NCI-H2107 treated with DMSO at 0.1 percent for 48 hours (cell line): ENCODE measurements around the gene HS3ST4.

ENCODE experiments used
- DNase-seq: peaks from one replicate; lab custom pipeline; 2025; ENCODE audit not compliant: unreplicated experiment; lab: John Stamatoyannopoulos, UW

The HS3ST4 gene

DNA sequence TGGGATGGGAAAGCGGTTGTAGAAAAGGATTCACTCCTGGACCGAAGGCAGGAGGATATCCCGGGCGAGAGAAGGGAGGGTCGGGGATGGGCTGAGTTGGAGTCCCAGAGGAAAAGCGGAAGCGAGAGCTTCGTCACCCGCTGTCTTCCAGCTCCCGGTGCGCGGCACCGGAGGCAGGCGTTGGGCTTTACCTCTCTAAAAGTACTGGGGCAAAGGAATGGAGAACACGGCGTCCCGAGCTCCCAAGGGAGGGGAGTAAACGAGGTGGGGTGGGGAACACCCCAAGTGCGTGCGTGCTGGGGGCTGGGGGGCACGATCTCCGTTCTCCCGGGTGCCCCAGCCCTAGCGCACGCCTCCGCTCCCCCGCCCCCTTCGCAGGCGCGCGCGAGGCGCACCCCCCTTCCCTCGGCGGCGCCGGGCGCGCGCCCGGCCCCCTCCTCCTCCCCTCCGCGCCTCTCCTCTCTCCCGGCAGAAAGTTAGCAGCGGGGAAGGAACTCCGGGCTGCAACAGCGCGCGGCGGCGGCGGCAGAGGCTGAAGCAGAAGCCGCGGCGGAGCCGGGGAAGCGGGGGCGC, at the start of gene HS3ST4:
HS3ST4 (plus strand) TSS at position 441 of the 573 bp plus-strand sequence.
- DNase-seq = no peak

GRCh38 chr16:25643633-25644032, 48.1 kb upstream of the HS3ST4 start:
- no peak for DNase-seq

- no peak for DNase-seq
Measured at GRCh38 chr16:25656639-25657038, 35.1 kb upstream of the HS3ST4 start.

DNA sequence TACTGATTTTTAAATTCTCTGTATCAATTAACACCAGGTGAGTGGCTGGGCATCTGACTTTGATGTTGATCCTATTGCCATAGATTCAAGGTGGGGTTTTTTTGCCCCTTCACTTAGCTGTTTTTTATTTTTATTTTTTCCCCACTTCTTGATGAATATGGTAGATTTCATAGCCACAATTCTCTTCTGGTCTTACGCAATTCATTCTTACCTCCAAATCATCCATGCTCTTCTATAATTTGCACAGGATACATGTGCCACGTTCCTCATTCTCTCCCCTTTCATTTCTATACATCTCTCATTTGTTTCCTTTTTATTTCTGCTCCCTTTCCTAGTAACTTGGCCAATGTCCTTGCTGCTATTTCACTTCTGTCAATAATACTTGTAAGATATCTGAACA, 14.9 kb upstream of the HS3ST4 start:
- DNase-seq = no peak

DNA sequence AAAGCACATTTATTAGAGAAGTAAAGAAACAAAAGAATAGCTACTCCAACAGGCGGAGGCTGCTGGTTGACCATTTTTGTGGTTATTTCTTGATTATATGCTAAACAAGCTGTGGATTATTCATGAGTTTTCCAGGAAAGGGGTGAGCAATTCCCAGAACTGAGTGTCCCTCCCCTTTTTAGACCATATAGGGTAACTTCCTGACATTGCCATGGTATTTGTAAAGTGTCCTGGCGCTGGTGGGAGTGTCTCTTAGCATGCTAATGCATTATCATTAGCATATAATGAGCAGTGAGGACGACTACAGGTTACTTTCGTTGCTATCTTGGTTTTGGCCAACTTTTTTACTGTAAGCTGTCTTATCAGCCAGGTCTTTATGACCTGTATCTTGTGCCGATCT, 12.2 kb upstream of the HS3ST4 start:
- no peak for DNase-seq

GRCh38 chr16:25689137-25689836, 2.5 kb upstream of the HS3ST4 start:
- DNase-seq = no peak

- no peak for DNase-seq
Measured at GRCh38 chr16:25690552-25691143, 1.1 kb upstream of the HS3ST4 start.

DNA sequence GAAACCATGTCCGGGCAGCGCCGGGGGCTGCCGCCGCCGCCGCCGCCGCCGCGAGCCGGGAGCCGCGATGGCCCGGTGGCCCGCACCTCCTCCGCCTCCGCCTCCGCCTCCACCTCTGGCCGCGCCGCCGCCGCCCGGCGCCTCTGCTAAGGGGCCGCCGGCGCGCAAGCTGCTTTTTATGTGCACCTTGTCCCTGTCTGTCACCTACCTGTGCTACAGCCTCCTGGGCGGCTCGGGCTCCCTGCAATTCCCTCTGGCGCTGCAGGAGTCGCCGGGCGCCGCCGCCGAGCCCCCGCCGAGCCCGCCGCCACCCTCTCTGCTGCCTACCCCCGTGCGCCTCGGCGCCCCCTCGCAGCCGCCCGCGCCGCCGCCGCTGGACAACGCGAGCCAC, 587 bp downstream of the HS3ST4 start:
- DNase-seq = no peak

DNA sequence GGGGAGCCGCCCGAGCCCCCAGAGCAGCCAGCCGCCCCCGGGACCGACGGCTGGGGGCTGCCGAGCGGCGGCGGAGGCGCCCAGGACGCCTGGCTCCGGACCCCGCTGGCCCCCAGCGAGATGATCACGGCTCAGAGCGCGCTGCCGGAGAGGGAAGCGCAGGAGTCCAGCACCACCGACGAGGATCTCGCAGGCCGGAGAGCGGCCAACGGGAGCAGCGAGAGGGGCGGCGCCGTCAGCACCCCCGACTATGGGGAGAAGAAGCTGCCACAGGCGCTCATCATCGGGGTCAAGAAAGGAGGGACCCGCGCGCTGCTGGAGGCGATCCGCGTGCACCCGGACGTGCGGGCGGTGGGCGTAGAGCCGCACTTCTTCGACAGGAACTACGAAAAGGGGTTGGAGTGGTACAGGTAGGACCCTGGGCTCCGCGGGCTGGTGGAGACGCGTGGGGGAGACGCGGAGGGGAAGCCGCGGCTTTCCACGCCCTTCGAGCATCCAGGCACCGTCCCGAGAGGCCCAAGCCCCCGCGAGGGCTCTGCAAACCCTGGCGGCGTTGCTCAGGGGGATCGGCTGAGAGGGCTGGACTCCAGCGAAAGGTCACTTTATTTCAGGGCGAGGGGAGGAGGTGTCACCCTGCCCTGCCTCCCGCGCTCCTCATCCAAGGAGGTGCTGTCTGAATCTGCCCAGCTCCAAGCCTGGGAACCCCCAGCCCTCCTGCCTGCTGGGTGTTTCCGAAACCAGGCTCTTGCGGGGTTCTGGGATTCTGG, 1.2 kb downstream of the HS3ST4 start:
- no peak for DNase-seq

DNA sequence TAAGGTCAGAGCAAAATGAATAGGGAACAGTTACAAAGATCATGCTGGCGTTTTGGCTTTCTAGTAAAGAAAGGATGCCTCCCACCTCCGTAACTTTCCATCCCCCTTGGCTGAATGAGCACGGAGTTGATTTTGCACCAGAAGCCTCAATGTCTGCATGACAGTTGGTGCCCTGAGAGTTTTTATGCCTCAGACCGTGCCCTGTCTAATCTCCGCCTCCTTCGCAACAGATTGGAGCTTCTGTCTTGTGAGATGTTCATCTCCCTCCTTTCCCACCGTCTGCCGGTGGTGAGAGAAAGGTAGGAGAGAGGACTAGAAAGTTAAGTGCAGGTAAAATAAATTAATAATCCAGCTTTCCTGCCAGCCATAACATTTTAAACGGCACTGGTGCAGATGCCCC, 1.9 kb downstream of the HS3ST4 start:
- DNase-seq = no peak

DNA sequence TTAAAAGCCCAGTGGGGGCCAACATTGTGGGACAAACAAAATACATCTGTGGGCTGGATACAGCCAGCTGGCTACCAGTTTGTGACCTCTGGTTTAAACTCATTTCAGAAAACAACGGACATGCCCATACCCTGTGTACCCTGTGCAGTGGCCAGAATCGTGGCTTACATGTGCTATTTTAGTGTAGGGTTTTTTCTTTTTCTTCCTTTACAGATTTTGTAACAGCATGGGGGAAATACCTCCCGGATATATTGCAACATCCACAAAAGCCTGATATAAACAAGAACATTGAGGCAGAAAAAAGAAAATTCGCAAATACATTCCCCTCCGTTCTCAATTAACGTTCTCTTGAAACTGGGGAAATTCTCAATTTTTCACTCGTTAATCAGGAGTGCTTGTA, 7.3 kb downstream of the HS3ST4 start:
- no peak for DNase-seq

GRCh38 chr16:25700547-25700946, 8.8 kb downstream of the HS3ST4 start:
- DNase-seq = no peak

GRCh38 chr16:25707553-25707952, 15.8 kb downstream of the HS3ST4 start:
- DNase-seq = no peak

DNA sequence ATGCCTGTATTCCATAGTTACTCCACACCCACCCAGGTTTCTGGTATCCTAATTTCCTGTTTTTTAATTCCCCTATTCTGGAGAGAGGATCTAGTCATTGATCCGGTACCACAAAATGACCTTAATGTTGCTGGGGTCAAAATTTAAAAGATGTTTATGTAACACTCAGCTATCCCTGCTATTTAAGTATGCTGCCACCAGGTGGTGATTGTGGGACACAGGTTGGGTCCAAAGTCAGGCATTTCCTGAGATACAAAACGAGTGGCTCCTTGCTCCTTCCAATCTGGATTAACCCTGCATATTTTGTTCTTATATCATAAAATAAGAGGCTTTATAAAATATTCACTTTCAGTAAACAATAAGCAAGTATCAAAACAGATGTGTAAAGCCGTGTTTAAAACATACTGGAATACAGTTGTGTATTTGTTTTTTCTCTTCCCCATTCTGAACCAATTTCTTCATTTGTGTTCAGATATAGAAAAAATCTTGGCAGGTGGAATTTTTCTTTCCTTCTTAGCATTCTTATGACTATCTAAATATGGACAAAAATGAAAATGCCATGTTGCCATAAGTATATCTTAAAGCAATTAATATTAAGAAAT, 16.3 kb downstream of the HS3ST4 start:
- DNase-seq = no peak

GRCh38 chr16:25709213-25709612, 17.5 kb downstream of the HS3ST4 start:
- DNase-seq = no peak

GRCh38 chr16:25713785-25714570, 22.2 kb downstream of the HS3ST4 start:
- no peak for DNase-seq

GRCh38 chr16:25716186-25716585, 24.4 kb downstream of the HS3ST4 start:
- DNase-seq = no peak

- DNase-seq = no peak
Measured at GRCh38 chr16:25721439-25721838, 29.7 kb downstream of the HS3ST4 start.

DNA sequence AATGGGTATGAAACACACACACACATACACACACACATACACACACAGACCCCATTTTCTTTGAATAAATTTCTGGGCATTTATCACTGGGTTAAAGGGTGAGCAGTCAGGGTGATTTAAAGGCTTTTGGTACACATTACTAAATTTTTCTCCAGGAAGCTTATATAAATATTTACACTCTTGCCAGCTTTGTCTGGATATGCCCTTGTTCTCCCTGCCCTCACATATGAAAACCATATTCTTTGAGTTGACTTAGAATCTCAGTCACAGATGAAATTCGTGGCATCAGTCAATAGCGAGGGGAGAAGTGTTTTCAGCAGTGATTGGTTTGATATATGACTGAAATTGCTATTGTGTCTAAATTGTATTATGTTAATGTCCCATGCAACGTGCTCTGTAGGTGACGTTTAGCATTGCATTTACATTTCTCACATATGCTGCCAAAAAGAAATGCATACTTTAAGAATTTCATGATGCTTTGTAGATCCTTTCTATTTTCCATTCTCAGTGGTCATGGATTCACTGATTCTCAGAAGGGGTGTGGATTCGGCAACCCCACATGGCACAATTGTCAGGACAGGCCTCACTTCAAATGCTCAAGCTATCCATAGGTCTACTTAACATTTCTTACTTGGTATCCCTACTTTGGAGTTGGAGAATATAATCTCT, 34.8 kb downstream of the HS3ST4 start:
- no peak for DNase-seq
